ENCODE data around the gene UGT1A7. TPM values are rescaled to one million over a fixed set of nuclear protein-coding genes. Genes with fewer than 3 reads are reported as not detected.
"Not testable (repeated sequence)": the region's sequence is repeated elsewhere in the genome, so short reads cannot be mapped to it uniquely, and the experiment has no call there.

UGT1A7 gene
- total RNA-seq, 2 donors from 2014 or later, result not detected

GRCh38 chr2:233707940-233708644 is 26.4 kb downstream of the UGT1A7 start:
- DNase-seq, result no peak
- Mint-ChIP-seq H3K4me3 (no peak overlapping the region), H3K4me1 (ENCODE audit: low read depth) (no peaks in the 10 kb centered on the region), H3K27me3 (ENCODE audit: low read depth) (peaks cover 16% of the 10 kb centered on the region), H3K9me3 (no peaks in the 10 kb centered on the region), H3K36me3 (ENCODE audit: insufficient read depth in 2 of 2) (no peaks in the 10 kb centered on the region), H3K27ac (no peak overlapping the region)
- no peak for ATAC-seq (replicated peaks in 1 of 2)

DNA sequence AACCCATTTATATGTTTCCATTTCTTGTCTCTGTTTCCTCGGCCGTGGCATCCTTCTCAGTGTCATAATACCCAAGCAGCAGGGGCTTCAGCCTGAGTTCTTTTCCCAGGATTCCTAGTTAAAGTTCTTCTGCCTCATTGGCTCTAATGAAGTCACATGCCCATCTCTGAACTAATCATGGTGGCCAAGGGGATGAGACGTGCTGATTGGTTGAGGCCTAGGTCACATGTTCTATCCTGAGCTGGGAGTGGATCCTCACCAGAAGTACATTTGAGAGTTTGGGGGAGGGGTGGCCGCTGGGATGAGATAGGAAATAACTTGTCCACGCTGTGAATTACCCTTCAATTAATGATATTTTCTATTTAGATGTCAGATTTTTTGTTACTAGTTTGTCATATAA is 27.2 kb downstream of the UGT1A7 start:
- Mint-ChIP-seq H3K27ac (no peak overlapping the region), H3K4me1 (ENCODE audit: low read depth) (peaks cover 8% of the 10 kb centered on the region), H3K27me3 (ENCODE audit: low read depth) (peaks cover 16% of the 10 kb centered on the region), H3K9me3 (no peaks in the 10 kb centered on the region), H3K36me3 (ENCODE audit: insufficient read depth in 2 of 2) (no peaks in the 10 kb centered on the region), H3K4me3 (no peak overlapping the region)
- DNase-seq, result no peak
- no peak for ATAC-seq (replicated peaks in 1 of 2)

GRCh38 chr2:233711312-233712008 is 29.8 kb downstream of the UGT1A7 start:
- Mint-ChIP-seq H3K27me3 (ENCODE audit: low read depth) (peaks cover 24% of the 10 kb centered on the region), H3K4me3 (no peak overlapping the region), H3K36me3 (ENCODE audit: insufficient read depth in 2 of 2) (no peaks in the 10 kb centered on the region), H3K9me3 (no peaks in the 10 kb centered on the region), H3K27ac (no peak overlapping the region), H3K4me1 (ENCODE audit: low read depth) (peaks cover 10% of the 10 kb centered on the region)
- DNase-seq (peak; percentile 74), ATAC-seq (replicated peaks in 1 of 2) (peak; percentile 62 to 65)

DNA sequence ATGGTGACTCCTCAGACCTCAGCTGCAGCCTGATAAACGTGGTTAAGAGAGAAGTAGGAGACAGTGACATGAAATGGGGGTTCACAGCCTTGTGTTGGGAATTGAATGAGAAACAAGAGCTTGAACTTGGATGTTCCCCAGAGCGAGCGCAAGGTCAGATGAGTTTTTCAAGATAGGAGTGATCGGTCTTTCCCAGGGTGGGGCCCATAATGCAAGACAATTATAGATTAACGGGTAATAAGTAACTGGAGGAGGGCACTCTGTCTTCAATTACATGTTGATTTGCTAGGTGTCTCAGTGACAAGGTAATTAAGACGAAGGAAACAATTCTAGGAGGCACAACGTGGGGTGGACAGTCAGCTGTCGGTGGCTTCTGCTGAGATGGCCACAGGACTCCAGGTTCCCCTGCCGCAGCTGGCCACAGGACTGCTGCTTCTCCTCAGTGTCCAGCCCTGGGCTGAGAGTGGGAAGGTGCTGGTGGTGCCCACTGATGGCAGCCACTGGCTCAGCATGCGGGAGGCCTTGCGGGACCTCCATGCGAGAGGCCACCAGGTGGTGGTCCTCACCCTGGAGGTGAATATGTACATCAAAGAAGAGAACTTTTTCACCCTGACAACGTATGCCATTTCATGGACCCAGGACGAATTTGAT is 31.0 kb downstream of the UGT1A7 start, which contains the start of gene UGT1A5:
TSS of gene UGT1A5 (plus strand) at position 297 of the 651 bp plus-strand sequence. CDS start at position 382, 85 bp downstream.
- no peak for DNase-seq
- ATAC-seq (replicated peaks in 1 of 2), result no peak
- Mint-ChIP-seq H3K27me3 (ENCODE audit: low read depth) (peaks cover 32% of the 10 kb centered on the region), H3K4me1 (ENCODE audit: low read depth) (peaks cover 10% of the 10 kb centered on the region), H3K27ac (no peak within 1 kb of the TSS), H3K36me3 (ENCODE audit: insufficient read depth in 2 of 2) (no peaks in the 10 kb centered on the region), H3K4me3 (no peak within 1 kb of the TSS), H3K9me3 (no peaks in the 10 kb centered on the region)

- Mint-ChIP-seq H3K9me3 (no peaks in the 10 kb centered on the region), H3K27me3 (ENCODE audit: low read depth) (peaks cover 37% of the 10 kb centered on the region), H3K27ac (no peak overlapping the region), H3K4me3 (no peak overlapping the region), H3K36me3 (ENCODE audit: insufficient read depth in 2 of 2) (no peaks in the 10 kb centered on the region), H3K4me1 (ENCODE audit: low read depth) (peaks cover 10% of the 10 kb centered on the region)
- DNase-seq (no peak), ATAC-seq (replicated peaks in 1 of 2) (no peak)
Observed at GRCh38 chr2:233713262-233713615, 31.5 kb downstream of the UGT1A7 start.

DNA sequence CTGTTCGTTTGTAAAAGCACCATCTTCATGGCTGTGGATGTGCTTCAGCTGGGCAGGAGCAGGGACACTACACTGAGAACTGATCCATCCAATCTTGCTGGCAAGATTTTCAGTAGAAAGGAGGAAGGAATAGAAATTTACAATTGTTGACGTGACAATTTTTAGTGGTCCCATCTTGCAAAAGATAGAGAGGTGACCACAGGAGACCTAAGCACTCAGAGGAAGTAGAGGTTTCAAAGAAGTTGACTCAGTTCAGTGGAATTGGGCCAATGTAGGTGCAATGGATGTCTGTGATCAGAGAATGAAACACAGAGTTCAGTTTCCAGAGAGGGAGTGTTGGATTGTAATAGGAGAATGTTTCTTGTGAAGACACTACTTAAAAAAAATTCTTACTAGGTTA is 32.4 kb downstream of the UGT1A7 start:
- no peak for DNase-seq
- Mint-ChIP-seq H3K27me3 (ENCODE audit: low read depth) (peaks cover 44% of the 10 kb centered on the region), H3K27ac (no peak overlapping the region), H3K4me3 (no peak overlapping the region), H3K9me3 (no peaks in the 10 kb centered on the region), H3K4me1 (ENCODE audit: low read depth) (peaks cover 10% of the 10 kb centered on the region), H3K36me3 (ENCODE audit: insufficient read depth in 2 of 2) (no peaks in the 10 kb centered on the region)
- peak in 1 of 2 donors; percentile 32 for ATAC-seq (replicated peaks in 1 of 2)

GRCh38 chr2:233718552-233718951 is 36.9 kb downstream of the UGT1A7 start, which contains the start of gene UGT1A4:
UGT1A4 (plus strand) TSS chr2:233718736; CDS start chr2:233718821, 85 bp downstream.
- Mint-ChIP-seq H3K4me3 (no peak within 1 kb of the TSS), H3K27me3 (ENCODE audit: low read depth) (peaks cover 46% of the 10 kb centered on the region), H3K9me3 (no peaks in the 10 kb centered on the region), H3K4me1 (ENCODE audit: low read depth) (peaks cover 10% of the 10 kb centered on the region), H3K27ac (no peak within 1 kb of the TSS), H3K36me3 (ENCODE audit: insufficient read depth in 2 of 2) (no peaks in the 10 kb centered on the region)
- DNase-seq, result no peak
- no peak for ATAC-seq (replicated peaks in 1 of 2)

DNA sequence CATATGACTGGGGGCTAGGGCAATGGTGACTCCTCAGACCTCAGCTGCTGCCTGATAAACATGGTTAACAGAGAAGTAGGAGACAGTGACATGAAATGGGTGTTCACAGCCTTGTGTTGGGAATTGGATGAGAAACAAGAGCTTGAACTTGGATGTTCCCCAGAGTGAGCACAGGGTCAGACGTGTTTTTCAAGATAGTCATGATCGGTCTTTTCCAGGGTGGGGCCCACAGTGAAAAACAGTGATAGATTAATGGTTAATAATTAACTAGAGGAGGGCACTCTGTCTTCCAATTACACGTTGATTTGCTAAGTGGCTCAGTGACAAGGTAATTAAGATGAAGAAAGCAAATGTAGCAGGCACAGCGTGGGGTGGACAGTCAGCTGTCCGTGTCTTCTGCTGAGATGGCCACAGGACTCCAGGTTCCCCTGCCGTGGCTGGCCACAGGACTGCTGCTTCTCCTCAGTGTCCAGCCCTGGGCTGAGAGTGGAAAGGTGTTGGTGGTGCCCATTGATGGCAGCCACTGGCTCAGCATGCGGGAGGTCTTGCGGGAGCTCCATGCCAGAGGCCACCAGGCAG is 47.1 kb downstream of the UGT1A7 start, which contains the start of gene UGT1A3:
TSS of gene UGT1A3 (plus strand) at position 320 of the 579 bp plus-strand sequence. CDS start at position 405, 85 bp downstream.
- ATAC-seq (replicated peaks in 1 of 2) (no peak), DNase-seq (no peak)
- no peaks in the 10 kb centered on the region for H3K27me3 Mint-ChIP-seq (ENCODE audit: low read depth)
- no peaks in the 10 kb centered on the region for H3K36me3 Mint-ChIP-seq (ENCODE audit: insufficient read depth in 2 of 2)
- no peak within 1 kb of the TSS for H3K27ac Mint-ChIP-seq
- H3K4me3 Mint-ChIP-seq, result no peak within 1 kb of the TSS
- no peaks in the 10 kb centered on the region for H3K9me3 Mint-ChIP-seq
- H3K4me1 Mint-ChIP-seq (ENCODE audit: low read depth), result no peaks in the 10 kb centered on the region

DNA sequence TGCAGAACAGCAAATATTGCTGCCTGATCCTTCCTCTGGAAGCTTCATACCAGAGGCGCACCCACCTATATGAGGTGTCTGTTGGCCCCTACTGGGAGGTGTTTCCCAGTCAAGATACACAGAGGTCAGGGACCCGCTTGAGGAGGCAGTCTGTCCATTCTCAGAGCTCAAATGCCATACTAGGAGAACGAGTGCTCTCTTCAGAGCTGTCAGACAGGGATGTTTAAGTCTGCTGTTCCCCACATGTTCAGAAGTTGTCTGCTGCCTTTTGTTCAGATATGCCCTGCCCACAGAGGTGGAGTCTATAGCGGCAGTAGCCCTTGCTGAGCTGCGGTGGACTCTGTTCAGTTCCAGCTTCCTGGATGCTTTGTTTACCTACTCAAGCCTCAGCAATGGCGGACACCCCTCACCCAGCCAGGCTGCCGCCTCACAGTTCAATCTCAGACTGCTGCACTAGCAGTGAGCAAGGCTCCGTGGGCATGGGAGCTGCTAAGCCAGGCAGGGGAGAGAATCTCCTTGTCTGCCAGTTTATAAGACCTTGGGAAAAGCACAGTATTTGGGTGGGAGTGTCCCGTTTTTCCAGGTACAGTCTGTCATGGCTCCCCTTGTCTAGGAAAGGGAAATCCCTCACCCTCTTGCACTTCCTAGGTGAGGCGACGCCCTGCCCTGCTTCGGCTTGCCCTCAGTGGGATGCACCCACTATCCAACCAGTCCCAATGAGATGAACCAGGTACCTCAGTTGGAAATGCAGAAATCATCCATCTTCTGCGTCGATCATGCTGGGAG is 55.4 kb downstream of the UGT1A7 start:
- ATAC-seq (replicated peaks in 1 of 2); H3K4me3 Mint-ChIP-seq; H3K4me1 Mint-ChIP-seq (ENCODE audit: low read depth); H3K27ac Mint-ChIP-seq; DNase-seq; H3K36me3 Mint-ChIP-seq (ENCODE audit: insufficient read depth in 2 of 2); H3K9me3 Mint-ChIP-seq: not testable (repeated sequence)
- peaks cover 35% of the 10 kb centered on the region for H3K27me3 Mint-ChIP-seq (ENCODE audit: low read depth)

DNA sequence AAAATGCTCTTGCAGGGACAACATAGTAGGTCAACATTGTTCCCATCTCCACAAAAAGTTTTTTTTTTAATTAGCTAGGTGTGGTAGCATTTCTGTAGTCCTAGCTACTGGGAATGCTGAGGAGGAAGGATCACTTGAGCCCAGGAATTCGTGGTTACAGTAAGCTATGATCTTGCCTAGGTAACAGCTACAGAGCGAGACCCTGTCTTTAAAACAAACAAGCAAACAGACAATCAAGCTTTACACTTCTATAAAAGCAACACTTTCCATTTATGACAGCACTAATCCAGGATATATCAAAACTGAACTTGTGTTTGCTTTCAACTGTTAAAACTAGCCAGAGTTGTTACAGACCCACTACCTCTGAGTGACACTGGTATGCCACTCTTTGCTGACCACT is 59.2 kb downstream of the UGT1A7 start:
- no peaks in the 10 kb centered on the region for H3K36me3 Mint-ChIP-seq (ENCODE audit: insufficient read depth in 2 of 2)
- DNase-seq (no peak), ATAC-seq (replicated peaks in 1 of 2) (no peak)
- no peaks in the 10 kb centered on the region for H3K4me1 Mint-ChIP-seq (ENCODE audit: low read depth)
- H3K9me3 Mint-ChIP-seq, result no peaks in the 10 kb centered on the region
- no peak overlapping the region for H3K4me3 Mint-ChIP-seq
- no peak overlapping the region for H3K27ac Mint-ChIP-seq
- H3K27me3 Mint-ChIP-seq (ENCODE audit: low read depth), result peaks cover 17% of the 10 kb centered on the region

GRCh38 chr2:233743464-233744259 is 62.0 kb downstream of the UGT1A7 start:
- no peaks in the 10 kb centered on the region for H3K4me1 Mint-ChIP-seq (ENCODE audit: low read depth)
- ATAC-seq (replicated peaks in 1 of 2) (no peak), DNase-seq (no peak)
- H3K27me3 Mint-ChIP-seq (ENCODE audit: low read depth), result peaks cover 12% of the 10 kb centered on the region
- no peaks in the 10 kb centered on the region for H3K36me3 Mint-ChIP-seq (ENCODE audit: insufficient read depth in 2 of 2)
- H3K9me3 Mint-ChIP-seq, result no peaks in the 10 kb centered on the region
- no peak overlapping the region for H3K27ac Mint-ChIP-seq
- H3K4me3 Mint-ChIP-seq, result no peak overlapping the region

Data from activated T-cell treated with anti-CD3 and anti-CD28 coated beads, Interleukin-2, amount 50 U/mL, for 72 hours (primary cell).